ENCODE data around the gene USP15. TPM values are rescaled to one million over a fixed set of nuclear protein-coding genes. Genes with fewer than 3 reads are reported as not detected.

USP15 gene
- total RNA-seq, 1 donor from 2014 or later: 50.9 TPM

GRCh38 chr12:62434494-62435302 lies 174.5 kb downstream of the USP15 start:
- H3K4me3 Mint-ChIP-seq: peak overlapping the region; percentile 78
- no peak for DNase-seq (ENCODE audit: low spot score in 2 of 2, unreplicated experiment in 2 of 2)
- H3K27ac Mint-ChIP-seq: no peak overlapping the region
- no peaks in the 10 kb centered on the region for H3K9me3 Mint-ChIP-seq
- no peaks in the 10 kb centered on the region for H3K36me3 Mint-ChIP-seq
- TF ChIP-seq CTCF (IDR thresholded peaks at IDR 0.05; ENCODE audit: unreplicated experiment): no peak
- peaks cover 10% of the 10 kb centered on the region for H3K4me1 Mint-ChIP-seq
- peaks cover 60% of the 10 kb centered on the region for H3K27me3 Mint-ChIP-seq (ENCODE audit: low read depth)

GRCh38 chr12:62435303-62436163 lies 175.3 kb downstream of the USP15 start:
- peak in 1 of 2 experiments; percentile 51 for DNase-seq (ENCODE audit: low spot score in 2 of 2, unreplicated experiment in 2 of 2)
- Mint-ChIP-seq H3K27ac (no peak overlapping the region), H3K27me3 (ENCODE audit: low read depth) (peaks cover 57% of the 10 kb centered on the region), H3K9me3 (peaks cover 2% of the 10 kb centered on the region), H3K36me3 (no peaks in the 10 kb centered on the region), H3K4me1 (peaks cover 10% of the 10 kb centered on the region), H3K4me3 (peak overlapping the region; percentile 78)
- TF ChIP-seq CTCF (IDR thresholded peaks at IDR 0.05; ENCODE audit: unreplicated experiment): no peak

GRCh38 chr12:62436164-62436503 lies 175.9 kb downstream of the USP15 start:
- peaks cover 10% of the 10 kb centered on the region for H3K4me1 Mint-ChIP-seq
- H3K27me3 Mint-ChIP-seq (ENCODE audit: low read depth): peaks cover 51% of the 10 kb centered on the region
- H3K4me3 Mint-ChIP-seq: peak overlapping the region; percentile 78
- H3K36me3 Mint-ChIP-seq: no peaks in the 10 kb centered on the region
- no peak for TF ChIP-seq CTCF (IDR thresholded peaks at IDR 0.05; ENCODE audit: unreplicated experiment)
- DNase-seq (ENCODE audit: low spot score in 2 of 2, unreplicated experiment in 2 of 2): no peak
- H3K27ac Mint-ChIP-seq: no peak overlapping the region
- H3K9me3 Mint-ChIP-seq: peaks cover 8% of the 10 kb centered on the region

GRCh38 chr12:62438098-62438692 lies 178.0 kb downstream of the USP15 start:
- peak; percentile 80 for TF ChIP-seq CTCF (IDR thresholded peaks at IDR 0.05; ENCODE audit: unreplicated experiment)
- peaks cover 4% of the 10 kb centered on the region for H3K36me3 Mint-ChIP-seq
- H3K27ac Mint-ChIP-seq: no peak overlapping the region
- H3K4me1 Mint-ChIP-seq: peaks cover 10% of the 10 kb centered on the region
- peaks cover 26% of the 10 kb centered on the region for H3K9me3 Mint-ChIP-seq
- peak in 1 of 2 experiments; percentile 64 for DNase-seq (ENCODE audit: low spot score in 2 of 2, unreplicated experiment in 2 of 2)
- H3K27me3 Mint-ChIP-seq (ENCODE audit: low read depth): peaks cover 33% of the 10 kb centered on the region
- H3K4me3 Mint-ChIP-seq: no peak overlapping the region

GRCh38 chr12:62446754-62447452 lies 186.7 kb downstream of the USP15 start:
- Mint-ChIP-seq H3K4me3 (no peak overlapping the region), H3K27me3 (ENCODE audit: low read depth) (peaks cover 2% of the 10 kb centered on the region), H3K36me3 (peaks cover 2% of the 10 kb centered on the region), H3K9me3 (peaks cover 25% of the 10 kb centered on the region), H3K27ac (no peak overlapping the region), H3K4me1 (no peaks in the 10 kb centered on the region)
- DNase-seq (ENCODE audit: low spot score in 2 of 2, unreplicated experiment in 2 of 2): no peak
- no peak for TF ChIP-seq CTCF (IDR thresholded peaks at IDR 0.05; ENCODE audit: unreplicated experiment)

All from mesothelial cell of epicardium (in vitro differentiated cells).